ENCODE data around the gene AMZ1. TPM values are rescaled to one million over a fixed set of nuclear protein-coding genes. Genes with fewer than 3 reads are reported as not detected.

AMZ1 gene
- total RNA-seq, 6 experiments from 2014 or later, result 6.2 to 11.3 (median 7.8) TPM

DNA sequence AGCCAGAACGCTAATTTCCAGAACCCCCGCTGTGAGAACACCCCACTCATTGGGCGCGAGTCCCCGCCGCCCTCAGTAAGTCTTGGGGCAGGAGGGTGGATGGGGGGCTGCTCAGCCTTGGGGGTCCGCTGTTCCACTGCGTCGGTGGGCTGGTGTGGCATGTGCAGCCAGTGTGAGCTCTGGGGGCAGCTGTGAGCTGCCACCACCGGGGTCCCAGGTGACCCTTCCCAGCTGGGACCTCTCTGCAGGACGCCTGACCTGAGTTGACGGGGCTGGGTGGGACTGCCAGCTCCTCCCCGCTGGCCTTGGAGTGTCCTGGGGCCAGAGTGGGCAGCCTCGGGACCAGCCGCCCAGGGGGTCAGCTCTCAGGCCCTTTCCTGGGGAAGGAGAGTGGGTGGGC lies 29.1 kb upstream of the AMZ1 start:
- no peaks in the 10 kb centered on the region; the same call in 1 of the 2 replicates for H3K9me3 Mint-ChIP-seq
- H3K36me3 Mint-ChIP-seq (ENCODE audit: low read depth), result peaks cover 6% of the 10 kb centered on the region
- H3K27me3 Mint-ChIP-seq (ENCODE audit: insufficient read depth), result peaks cover 12% of the 10 kb centered on the region
- H3K4me1 Mint-ChIP-seq (ENCODE audit: low read depth), result no peaks in the 10 kb centered on the region
- H3K4me3 Mint-ChIP-seq, result no peak overlapping the region
- no peak overlapping the region for H3K27ac Mint-ChIP-seq
- no peak for DNase-seq
- TF ChIP-seq, protein P1, sequence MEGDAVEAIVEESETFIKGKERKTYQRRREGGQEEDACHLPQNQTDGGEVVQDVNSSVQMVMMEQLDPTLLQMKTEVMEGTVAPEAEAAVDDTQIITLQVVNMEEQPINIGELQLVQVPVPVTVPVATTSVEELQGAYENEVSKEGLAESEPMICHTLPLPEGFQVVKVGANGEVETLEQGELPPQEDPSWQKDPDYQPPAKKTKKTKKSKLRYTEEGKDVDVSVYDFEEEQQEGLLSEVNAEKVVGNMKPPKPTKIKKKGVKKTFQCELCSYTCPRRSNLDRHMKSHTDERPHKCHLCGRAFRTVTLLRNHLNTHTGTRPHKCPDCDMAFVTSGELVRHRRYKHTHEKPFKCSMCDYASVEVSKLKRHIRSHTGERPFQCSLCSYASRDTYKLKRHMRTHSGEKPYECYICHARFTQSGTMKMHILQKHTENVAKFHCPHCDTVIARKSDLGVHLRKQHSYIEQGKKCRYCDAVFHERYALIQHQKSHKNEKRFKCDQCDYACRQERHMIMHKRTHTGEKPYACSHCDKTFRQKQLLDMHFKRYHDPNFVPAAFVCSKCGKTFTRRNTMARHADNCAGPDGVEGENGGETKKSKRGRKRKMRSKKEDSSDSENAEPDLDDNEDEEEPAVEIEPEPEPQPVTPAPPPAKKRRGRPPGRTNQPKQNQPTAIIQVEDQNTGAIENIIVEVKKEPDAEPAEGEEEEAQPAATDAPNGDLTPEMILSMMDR (IDR thresholded peaks at IDR 0.05), result no peak

DNA sequence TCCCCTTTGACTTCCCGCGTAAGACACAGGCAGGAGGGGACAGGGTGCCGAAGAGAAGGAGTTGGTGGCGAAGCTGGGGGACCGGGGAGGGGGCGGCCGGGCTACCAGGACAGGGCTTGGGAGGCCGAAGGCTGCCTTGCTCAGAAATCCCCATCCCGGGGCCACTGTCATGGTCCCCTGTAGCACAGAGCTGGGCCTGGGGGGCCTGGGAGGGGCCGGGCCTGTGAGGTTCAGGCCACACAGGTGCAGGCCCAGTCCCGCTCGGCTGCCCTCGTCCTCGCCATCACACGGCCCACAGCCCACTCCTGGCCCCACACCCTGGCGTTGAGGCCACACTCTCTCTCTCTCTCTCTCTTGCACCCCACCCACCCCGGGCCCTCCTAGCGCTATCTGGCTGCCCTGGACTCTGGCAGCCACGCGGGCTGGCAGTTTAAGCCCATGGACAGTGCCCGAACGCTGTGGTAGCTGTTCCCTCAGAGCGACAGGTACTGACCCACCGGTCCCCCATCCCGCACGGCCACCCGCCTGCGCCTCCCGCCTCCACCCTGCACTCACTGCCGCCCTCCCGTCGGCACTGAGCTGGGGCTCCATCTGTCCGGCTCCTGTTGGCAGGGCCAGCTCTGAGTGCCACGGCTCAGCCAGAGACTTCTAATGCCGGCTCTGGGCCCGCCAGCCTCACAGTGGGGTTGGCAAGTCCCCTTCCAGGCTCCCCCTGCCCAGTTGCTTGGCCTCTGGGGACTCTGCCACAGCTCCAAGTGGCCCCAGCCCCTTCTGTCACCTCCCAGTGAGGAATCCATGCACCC lies 28.2 kb upstream of the AMZ1 start:
- peaks cover 6% of the 10 kb centered on the region for H3K36me3 Mint-ChIP-seq (ENCODE audit: low read depth)

DNA sequence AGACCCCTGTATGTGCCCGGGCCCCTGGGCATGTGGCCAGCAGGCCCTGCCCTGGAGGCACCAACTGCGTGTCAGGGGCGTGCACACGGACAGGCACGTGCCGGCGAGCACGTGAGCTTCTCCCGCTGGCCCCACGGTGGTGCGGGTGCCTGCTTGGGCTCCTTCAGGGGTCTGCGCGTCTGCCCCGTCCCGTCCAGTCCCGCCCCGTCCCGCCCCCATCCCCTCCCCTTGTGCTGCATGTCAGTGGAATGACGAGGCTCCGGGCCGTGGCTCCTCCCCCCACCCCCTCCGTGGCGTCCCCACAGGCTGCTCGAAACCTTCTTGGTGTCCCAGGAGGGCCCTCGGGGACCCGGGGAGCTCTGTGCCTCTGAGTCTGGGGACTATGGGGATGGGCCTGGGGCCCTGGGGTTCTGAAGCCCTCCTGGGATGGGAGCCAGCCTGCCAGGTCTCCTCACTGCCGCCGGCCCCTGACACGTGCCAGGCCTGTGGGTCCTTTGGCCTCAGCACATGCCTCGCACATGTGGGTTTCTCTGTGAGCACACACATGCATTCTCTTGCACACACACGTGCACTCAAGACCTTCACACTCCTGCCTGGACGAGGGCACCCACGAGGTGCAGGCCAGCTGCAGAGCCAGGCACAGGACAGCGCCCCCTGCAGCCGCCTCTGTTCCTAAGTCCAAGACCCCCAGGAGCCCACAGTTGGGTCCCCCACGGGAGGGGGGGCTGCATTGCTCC lies 27.5 kb upstream of the AMZ1 start:
- H3K27ac Mint-ChIP-seq, result peak overlapping the region; percentile 43
- H3K9me3 Mint-ChIP-seq, result no peaks in the 10 kb centered on the region; the same call in 1 of the 2 replicates
- no peaks in the 10 kb centered on the region; the same call in 1 of the 2 replicates for H3K4me1 Mint-ChIP-seq (ENCODE audit: low read depth)
- TF ChIP-seq, protein P1 (IDR thresholded peaks at IDR 0.05), result peak; percentile 80
- no peak for DNase-seq
- H3K36me3 Mint-ChIP-seq (ENCODE audit: low read depth), result peaks cover 6% of the 10 kb centered on the region
- no peak overlapping the region for H3K4me3 Mint-ChIP-seq
- H3K27me3 Mint-ChIP-seq (ENCODE audit: insufficient read depth), result peaks cover 12% of the 10 kb centered on the region

More for the DNA sequence above, 28.2 kb upstream of the AMZ1 start:
- no peak for DNase-seq
- Mint-ChIP-seq H3K9me3 (no peaks in the 10 kb centered on the region; the same call in 1 of the 2 replicates), H3K4me1 (ENCODE audit: low read depth) (no peaks in the 10 kb centered on the region), H3K4me3 (no peak overlapping the region), H3K27ac (peak overlapping the region; percentile 59), H3K27me3 (ENCODE audit: insufficient read depth) (peaks cover 12% of the 10 kb centered on the region)
- TF ChIP-seq, protein P1 (IDR thresholded peaks at IDR 0.05), result no peak

DNA sequence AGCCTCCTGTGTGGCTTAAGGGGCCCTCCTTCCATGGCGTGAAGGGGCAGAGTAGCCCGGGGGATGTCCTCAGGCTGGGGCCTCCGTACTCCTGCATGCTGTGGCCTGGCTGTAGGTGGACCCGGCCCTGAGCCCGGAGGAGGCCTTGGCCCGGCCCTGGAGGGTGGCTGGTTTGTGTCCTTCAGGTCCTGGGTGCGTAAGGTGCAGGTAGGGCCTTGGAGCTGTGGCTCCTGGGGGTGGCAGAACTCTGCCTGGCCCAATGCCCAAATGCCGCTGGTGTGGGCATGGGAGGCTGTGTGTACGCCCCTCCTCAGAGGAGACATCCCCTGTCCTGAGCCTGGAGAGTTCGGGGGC lies 26.9 kb upstream of the AMZ1 start:
- Mint-ChIP-seq H3K27me3 (ENCODE audit: insufficient read depth) (peaks cover 12% of the 10 kb centered on the region), H3K4me3 (no peak overlapping the region), H3K4me1 (ENCODE audit: low read depth) (no peaks in the 10 kb centered on the region; the same call in 1 of the 2 replicates), H3K9me3 (no peaks in the 10 kb centered on the region; the same call in 1 of the 2 replicates), H3K36me3 (ENCODE audit: low read depth) (peaks cover 6% of the 10 kb centered on the region), H3K27ac (no peak overlapping the region)
- no peak for DNase-seq
- TF ChIP-seq, protein P1 (IDR thresholded peaks at IDR 0.05), result peak; percentile 47

DNA sequence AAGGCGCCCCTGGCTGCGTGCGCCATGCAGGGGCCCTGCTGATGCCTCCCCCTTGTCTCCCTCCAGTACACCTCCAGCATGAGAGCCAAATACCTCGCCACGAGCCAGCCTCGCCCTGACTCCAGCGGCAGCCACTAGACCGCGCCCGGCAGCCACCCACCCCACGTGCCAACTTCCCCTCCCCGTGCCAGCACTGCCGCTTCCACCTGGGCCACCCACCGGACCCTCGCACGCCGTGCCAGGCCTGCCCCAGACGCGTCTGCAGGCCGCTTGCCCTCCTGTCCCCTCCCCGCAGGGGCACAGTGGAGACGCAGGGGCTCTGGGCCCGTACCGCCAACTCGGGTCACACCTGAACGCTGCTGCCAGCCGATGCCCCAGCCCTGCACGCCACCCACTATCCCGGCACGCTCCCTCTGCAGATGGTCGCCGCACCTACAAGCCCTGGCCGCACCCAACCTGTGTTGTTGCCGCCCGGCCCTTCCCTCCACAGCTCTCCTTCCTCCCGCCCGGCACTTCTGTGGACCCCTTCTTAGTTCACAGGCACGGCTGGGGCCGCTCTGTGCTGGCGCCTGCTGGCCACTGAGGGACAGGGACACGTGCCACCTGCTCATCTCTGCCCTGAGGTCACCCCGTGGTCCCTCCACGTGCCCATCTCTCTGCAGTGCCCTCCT lies 26.3 kb upstream of the AMZ1 start:
- H3K36me3 Mint-ChIP-seq (ENCODE audit: low read depth), result peaks cover 6% of the 10 kb centered on the region
- H3K4me3 Mint-ChIP-seq, result no peak overlapping the region
- H3K9me3 Mint-ChIP-seq, result no peaks in the 10 kb centered on the region; the same call in 1 of the 2 replicates
- TF ChIP-seq, protein P1 (IDR thresholded peaks at IDR 0.05), result peak; percentile 54
- peaks cover 12% of the 10 kb centered on the region for H3K27me3 Mint-ChIP-seq (ENCODE audit: insufficient read depth)
- H3K4me1 Mint-ChIP-seq (ENCODE audit: low read depth), result no peaks in the 10 kb centered on the region; the same call in 1 of the 2 replicates
- no peak overlapping the region for H3K27ac Mint-ChIP-seq
- DNase-seq, result no peak
